Keratinocyte (primary cell): ENCODE data around the gene VWA7. TPM values are rescaled to one million over a fixed set of nuclear protein-coding genes. Genes with fewer than 3 reads are reported as not detected.

Experiments used
- DNase-seq: peaks from one replicate; pipeline ENCODE4 v3.0.0-alpha.2; 2011; ENCODE audit warnings: low read depth, missing footprints, low spot score
- FAIRE-seq: peaks from 2 replicates; lab custom pipeline; 2011; peaks lifted over from hg19 to GRCh38; lab: Jason Lieb, UNC
- H2AFZ ChIP-seq: 2 replicates; pipeline ENCODE4 v1.6.0; 2012; ENCODE audit warnings: low read length, control low read depth, inconsistent platforms; ENCODE audit not compliant: control insufficient read depth
- H3K27ac ChIP-seq: 2 replicates; pipeline ENCODE4 v1.5.1; 2011; ENCODE audit warnings: low read length; ENCODE audit not compliant: control insufficient read depth, insufficient read depth
- H3K27me3 ChIP-seq: 3 replicates; pipeline ENCODE4 v1.6.0; 2011; ENCODE audit warnings: low read length; ENCODE audit not compliant: control insufficient read depth, insufficient read depth; ENCODE audit errors: extremely low read depth
- H3K36me3 ChIP-seq, 2 experiments: 2 replicates in 1 of 2; 3 replicates in 1 of 2; pipeline ENCODE4 v1.5.1; 2011; ENCODE audit warnings: low read length in 2 of 2, mild to moderate bottlenecking in 1 of 2; ENCODE audit not compliant: control insufficient read depth in 2 of 2, insufficient read depth in 2 of 2; ENCODE audit errors: extremely low read depth in 1 of 2
- H3K4me1 ChIP-seq: 3 replicates; pipeline ENCODE4 v1.5.1; 2011; ENCODE audit warnings: low read length; ENCODE audit not compliant: control insufficient read depth, insufficient read depth; ENCODE audit errors: extremely low read depth
- H3K4me2 ChIP-seq: 3 replicates; pipeline ENCODE4 v1.6.0; 2011; ENCODE audit warnings: low read depth, low read length; ENCODE audit not compliant: control insufficient read depth, insufficient read depth; ENCODE audit errors: extremely low read depth
- H3K4me3 ChIP-seq, 3 experiments: fragments of 200-600 bp in 1 of 3; sonication (generic) in 1 of 3; 2 replicates in 2 of 3; 3 replicates in 1 of 3; pipeline ENCODE4 v1.5.1; 2011 to 2016; ENCODE audit warnings: low read length in 3 of 3, mild to moderate bottlenecking in 3 of 3, control low read depth in 2 of 3, inconsistent platforms in 1 of 3, low read depth in 1 of 3, mixed read lengths in 1 of 3, mixed run types in 1 of 3, moderate library complexity in 1 of 3; ENCODE audit not compliant: control insufficient read depth in 2 of 3, insufficient read depth in 2 of 3; ENCODE audit errors: extremely low read depth in 1 of 3
- H3K79me2 ChIP-seq: 2 replicates; pipeline ENCODE4 v1.6.0; 2012; ENCODE audit warnings: low read length; ENCODE audit not compliant: control insufficient read depth, insufficient read depth
- H3K9ac ChIP-seq: 3 replicates; pipeline ENCODE4 v1.6.0; 2011; ENCODE audit warnings: low read length; ENCODE audit not compliant: control insufficient read depth, insufficient read depth; ENCODE audit errors: extremely low read depth
- H3K9me1 ChIP-seq: 3 replicates; pipeline ENCODE4 v1.6.0; 2011; ENCODE audit warnings: low read length; ENCODE audit not compliant: control insufficient read depth, insufficient read depth; ENCODE audit errors: extremely low read depth
- H3K9me3 ChIP-seq: 2 replicates; pipeline ENCODE4 v1.5.1; 2012; ENCODE audit warnings: low read depth, low read length; ENCODE audit not compliant: control insufficient read depth
- H4K20me1 ChIP-seq: 3 replicates; pipeline ENCODE4 v1.6.0; 2011; ENCODE audit warnings: low read length; ENCODE audit not compliant: control insufficient read depth, insufficient read depth; ENCODE audit errors: extremely low read depth
- EZH2 ChIP-seq: IDR thresholded peaks from one replicate; pipeline ENCODE4 v1.6.1; 2012; ENCODE audit warnings: inconsistent platforms, mild to moderate bottlenecking, low read length, moderate library complexity
- dilution Hi-C: fragments of 300-500 bp; cut with MboI; formaldehyde crosslinking; loops from one replicate; pipeline ENCODE4 v1.7.0; 2020; ENCODE audit warnings: low sequenced_read_pairs; ENCODE audit not compliant: extremely low pct_ligation_motif_present
- polyA plus RNA-seq, 5 experiments: library from polyadenylated mRNA; depleted of rRNA in 3 of 5; stranded (reverse) in 3 of 5; stranded (forward) in 1 of 5; unstranded in 1 of 5; fragments of >200 nt; gene quantifications; 1 replicate in 1 of 5; 2 replicates in 3 of 5; 3 replicates in 1 of 5; pipeline versions ENCODE4 v1.2.1 to v1.2.3, GENCODE V29; 2011 to 2012; ENCODE audit warnings: missing spikeins in 2 of 5, low read depth in 1 of 5, low replicate concordance in 1 of 5
- TF ChIP-seq, protein P1 (sequence below), 3 experiments: IDR thresholded peaks in 1 of 3; conservative IDR thresholded peaks in 1 of 3; optimal IDR thresholded peaks in 1 of 3; 2 replicates in 2 of 3; 3 replicates in 1 of 3; pipeline versions ENCODE3 to v1.5.1; 2011; ENCODE audit warnings: low read length in 3 of 3, mild to moderate bottlenecking in 3 of 3, moderate library complexity in 2 of 3, control low read depth in 1 of 3, inconsistent platforms in 1 of 3; ENCODE audit not compliant: insufficient read depth in 2 of 3; ENCODE audit errors: extremely low read depth in 1 of 3

The VWA7 gene
- polyA plus RNA-seq, 1 donor (not counting 4 experiments of a cell fraction or from before 2014, with no cell fraction given), result 0.47 TPM

DNA sequence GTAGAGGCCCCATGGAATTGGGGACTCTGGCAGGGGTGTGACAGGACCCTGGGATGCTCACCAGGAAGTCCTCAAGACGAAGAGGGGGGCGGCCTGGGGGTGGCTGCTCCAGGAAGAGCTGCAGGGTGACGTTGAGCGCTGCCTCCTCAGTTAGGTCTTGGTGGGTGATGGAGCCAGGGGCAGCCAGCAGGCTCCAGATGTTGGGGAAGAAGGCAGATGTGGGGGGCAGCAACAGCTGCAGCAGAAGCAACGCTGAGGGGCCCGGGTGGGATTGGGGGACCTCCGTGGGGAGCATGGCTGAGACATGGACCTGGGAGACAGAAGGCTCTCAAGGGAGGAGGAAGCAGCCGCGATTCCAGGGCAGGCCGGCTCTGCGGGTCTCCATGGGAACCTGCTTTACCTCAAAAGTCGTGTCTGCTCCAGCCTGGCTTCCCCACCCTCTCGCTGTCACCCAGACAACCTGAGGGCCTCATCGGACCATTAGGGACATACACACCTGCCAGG lies 591 bp downstream of the VWA7 start:
- FAIRE-seq (no peak), DNase-seq (no peak)
- Histone ChIP-seq H3K9me3 (no peaks in the 10 kb centered on the region), H3K4me2 (peak overlapping the region; percentile 54), H3K79me2 (no peaks in the 10 kb centered on the region), H3K36me3 (peaks cover 17 to 25% of the 10 kb centered on the region in 2 experiments), H3K4me3 (peak overlapping the region in 1 of 3 experiments; percentile 25), H3K4me1 (peaks cover 22% of the 10 kb centered on the region), H2AFZ (no peak overlapping the region), H3K27ac (peak overlapping the region; percentile 46), H3K27me3 (no peaks in the 10 kb centered on the region), H3K9ac (peak overlapping the region; percentile 22), H4K20me1 (no peaks in the 10 kb centered on the region), H3K9me1 (no peaks in the 10 kb centered on the region)
- dilution Hi-C loops, result no loop called here
- TF ChIP-seq EZH2, result no peak
- TF ChIP-seq, protein P1, sequence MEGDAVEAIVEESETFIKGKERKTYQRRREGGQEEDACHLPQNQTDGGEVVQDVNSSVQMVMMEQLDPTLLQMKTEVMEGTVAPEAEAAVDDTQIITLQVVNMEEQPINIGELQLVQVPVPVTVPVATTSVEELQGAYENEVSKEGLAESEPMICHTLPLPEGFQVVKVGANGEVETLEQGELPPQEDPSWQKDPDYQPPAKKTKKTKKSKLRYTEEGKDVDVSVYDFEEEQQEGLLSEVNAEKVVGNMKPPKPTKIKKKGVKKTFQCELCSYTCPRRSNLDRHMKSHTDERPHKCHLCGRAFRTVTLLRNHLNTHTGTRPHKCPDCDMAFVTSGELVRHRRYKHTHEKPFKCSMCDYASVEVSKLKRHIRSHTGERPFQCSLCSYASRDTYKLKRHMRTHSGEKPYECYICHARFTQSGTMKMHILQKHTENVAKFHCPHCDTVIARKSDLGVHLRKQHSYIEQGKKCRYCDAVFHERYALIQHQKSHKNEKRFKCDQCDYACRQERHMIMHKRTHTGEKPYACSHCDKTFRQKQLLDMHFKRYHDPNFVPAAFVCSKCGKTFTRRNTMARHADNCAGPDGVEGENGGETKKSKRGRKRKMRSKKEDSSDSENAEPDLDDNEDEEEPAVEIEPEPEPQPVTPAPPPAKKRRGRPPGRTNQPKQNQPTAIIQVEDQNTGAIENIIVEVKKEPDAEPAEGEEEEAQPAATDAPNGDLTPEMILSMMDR (optimal IDR thresholded peaks at IDR 0.05 in 1 of 3, IDR thresholded peaks at IDR 0.05 in 1 of 3, conservative IDR thresholded peaks at IDR 0.05 in 1 of 3; ENCODE audit: extremely low read depth in 1 of 3, insufficient read depth in 2 of 3, low read length in 3 of 3), result no peak

DNA sequence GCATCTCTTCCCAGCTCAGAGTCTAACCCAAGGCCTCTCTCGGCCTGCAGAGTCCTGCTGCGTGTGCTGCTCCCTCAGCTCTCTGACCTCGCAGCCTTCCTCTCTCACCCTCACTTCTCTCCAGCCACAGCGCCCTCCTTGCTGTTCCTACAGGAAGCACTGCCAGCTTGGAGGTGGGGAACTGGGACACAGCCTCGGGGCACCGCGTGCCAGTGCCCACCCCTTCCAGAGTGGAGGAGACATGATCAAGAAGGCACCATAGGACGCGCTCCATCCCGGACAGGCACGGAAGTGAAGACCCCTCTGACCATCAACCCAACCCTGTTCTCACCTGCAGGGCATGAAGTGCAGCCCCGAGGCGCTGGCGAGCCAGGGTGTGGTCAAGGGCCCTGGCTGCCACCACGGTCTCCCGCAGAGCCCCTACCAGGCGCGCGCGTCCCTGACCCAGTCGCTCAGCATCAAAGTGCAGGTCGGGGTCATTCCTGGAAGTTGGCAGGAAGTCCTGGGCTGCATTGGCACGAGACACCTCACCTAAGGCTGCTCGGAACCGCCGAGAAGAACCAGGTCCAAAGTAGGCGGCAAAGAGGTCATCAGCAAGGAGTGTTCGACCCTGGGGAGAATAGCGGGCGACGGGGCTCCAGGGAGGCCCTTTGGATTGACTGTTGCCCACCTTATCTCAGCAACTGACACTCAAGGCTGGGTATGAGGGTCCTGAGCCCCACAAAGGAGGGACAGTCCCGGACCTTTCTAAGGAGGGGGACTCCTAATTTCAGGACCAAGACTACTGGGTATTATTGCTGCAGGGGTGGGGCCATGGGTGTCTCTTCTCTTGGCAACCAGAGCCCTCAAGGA lies 1.3 kb downstream of the VWA7 start:
- Histone ChIP-seq H4K20me1 (no peaks in the 10 kb centered on the region), H3K9ac (no peak overlapping the region), H3K27me3 (no peaks in the 10 kb centered on the region), H3K9me3 (no peaks in the 10 kb centered on the region), H3K79me2 (no peaks in the 10 kb centered on the region), H3K27ac (no peak overlapping the region), H3K36me3 (peaks cover 13 to 20% of the 10 kb centered on the region in 2 experiments), H3K4me1 (peaks cover 25% of the 10 kb centered on the region), H3K4me2 (no peak overlapping the region), H3K9me1 (no peaks in the 10 kb centered on the region), H2AFZ (no peak overlapping the region), H3K4me3 (no peak overlapping the region)
- TF ChIP-seq, protein P1 (optimal IDR thresholded peaks at IDR 0.05 in 1 of 3, IDR thresholded peaks at IDR 0.05 in 1 of 3, conservative IDR thresholded peaks at IDR 0.05 in 1 of 3; ENCODE audit: extremely low read depth in 1 of 3, insufficient read depth in 2 of 3, low read length in 3 of 3), result no peak
- no peak for TF ChIP-seq EZH2
- dilution Hi-C loops, result no loop called here
- no peak for FAIRE-seq
- no peak for DNase-seq
